Colonic mucosa (tissue), 4 donors: ENCODE results near the gene LENG8. TPM values are rescaled to one million over a fixed set of nuclear protein-coding genes. Genes with fewer than 3 reads are reported as not detected.

Experiments
- DNase-seq: peaks from one replicate; pipeline ENCODE4 v3.0.0-alpha.2; 2020
- H3K27ac ChIP-seq: fragments of 200-600 bp; one replicate; pipeline ENCODE4 v1.8.0; 2021
- H3K27me3 ChIP-seq: fragments of 200-600 bp; one replicate; pipeline ENCODE4 v1.8.0; 2021
- H3K36me3 ChIP-seq: fragments of 200-600 bp; one replicate; pipeline ENCODE4 v1.8.0; 2021
- H3K4me1 ChIP-seq: fragments of 200-600 bp; one replicate; pipeline ENCODE4 v1.8.0; 2021; ENCODE audit warnings: mild to moderate bottlenecking
- H3K4me3 ChIP-seq: fragments of 200-600 bp; one replicate; pipeline ENCODE4 v1.8.0; 2021
- H3K9ac ChIP-seq, 2 donors: one replicate each; pipeline ENCODE4 v1.7.0; 2013; ENCODE audit warnings: control low read depth in 2 of 2, low read depth in 2 of 2, low read length in 2 of 2
- H3K9me3 ChIP-seq: fragments of 200-600 bp; one replicate; pipeline ENCODE4 v1.8.0; 2021
- CTCF ChIP-seq: fragments of 200-600 bp; IDR thresholded peaks from one replicate; pipeline ENCODE4 v1.8.0; 2022; ENCODE audit warnings: antibody characterized with exemption, mild to moderate bottlenecking
- intact Hi-C: fragments of 100-400 bp; cut with DNase I; formaldehyde crosslinking; loops from one replicate; pipeline ENCODE4 v1.14.1; 2022
- total RNA-seq, 2 donors: library from RNA; stranded (reverse); fragmentation: NEBNext Ultra II Directional in 1 of 2; extraction: Animal tissue kit (Norgen Biotek cat#: 25700) in 1 of 2; gene quantifications; one replicate each; pipeline ENCODE4 v1.2.1, GENCODE V29; 2021
- donor health status: healthy.
- donor health status: DM: no; HTN: no; CAD: no.
- donor health status: DM: no; HTN: no; CAD: no.

LENG8 gene
- total RNA-seq, 2 donors from 2014 or later: 80.2 to 154 TPM

GRCh38 chr19:54428323-54429175 lies 20.4 kb upstream of the LENG8 start:
- intact Hi-C loops: no loop called here
- Histone ChIP-seq H3K9ac (no peak overlapping the region), H3K27ac (no peak overlapping the region), H3K36me3 (no peaks in the 10 kb centered on the region), H3K4me1 (no peaks in the 10 kb centered on the region), H3K27me3 (peaks cover 14% of the 10 kb centered on the region), H3K4me3 (no peak overlapping the region), H3K9me3 (no peaks in the 10 kb centered on the region)
- no peak for TF ChIP-seq CTCF
- no peak for DNase-seq

GRCh38 chr19:54429176-54429495 lies 19.9 kb upstream of the LENG8 start:
- H3K27me3 ChIP-seq: peaks cover 14% of the 10 kb centered on the region
- no peak for DNase-seq
- no peak overlapping the region for H3K9ac ChIP-seq

GRCh38 chr19:54429545-54430227 lies 19.3 kb upstream of the LENG8 start:
- peaks cover 14% of the 10 kb centered on the region for H3K27me3 ChIP-seq
- no peaks in the 10 kb centered on the region for H3K9me3 ChIP-seq
- no peak overlapping the region for H3K9ac ChIP-seq
- DNase-seq: no peak
- no peak for TF ChIP-seq CTCF
- no peaks in the 10 kb centered on the region for H3K36me3 ChIP-seq
- intact Hi-C loops: no loop called here
- no peak overlapping the region for H3K4me3 ChIP-seq
- no peaks in the 10 kb centered on the region for H3K4me1 ChIP-seq
- H3K27ac ChIP-seq: no peak overlapping the region

More at GRCh38 chr19:54429176-54429495, 19.9 kb upstream of the LENG8 start:
- Histone ChIP-seq H3K36me3 (no peaks in the 10 kb centered on the region), H3K9me3 (no peaks in the 10 kb centered on the region), H3K4me1 (no peaks in the 10 kb centered on the region), H3K27ac (no peak overlapping the region), H3K4me3 (no peak overlapping the region)
- no peak for TF ChIP-seq CTCF
- intact Hi-C loops: no loop called here

GRCh38 chr19:54430306-54431254 lies 18.4 kb upstream of the LENG8 start:
- Histone ChIP-seq H3K36me3 (no peaks in the 10 kb centered on the region), H3K9ac (no peak overlapping the region), H3K27ac (no peak overlapping the region), H3K4me1 (no peaks in the 10 kb centered on the region), H3K27me3 (peaks cover 14% of the 10 kb centered on the region), H3K4me3 (peak overlapping the region; percentile 5), H3K9me3 (no peaks in the 10 kb centered on the region)
- no peak for DNase-seq
- intact Hi-C loops: no loop called here
- TF ChIP-seq CTCF: no peak

- no peak for TF ChIP-seq CTCF
- Histone ChIP-seq H3K27ac (no peak overlapping the region), H3K4me3 (peak overlapping the region; percentile 5), H3K9ac (no peak overlapping the region), H3K36me3 (no peaks in the 10 kb centered on the region), H3K4me1 (no peaks in the 10 kb centered on the region), H3K27me3 (peaks cover 14% of the 10 kb centered on the region), H3K9me3 (no peaks in the 10 kb centered on the region)
- DNase-seq: no peak
- intact Hi-C loops: no loop called here
Measured at GRCh38 chr19:54431255-54431838, 17.7 kb upstream of the LENG8 start.
